HT-29 (cell line): ENCODE data around the gene SRPRA. TPM values are rescaled to one million over a fixed set of nuclear protein-coding genes. Genes with fewer than 3 reads are reported as not detected.

ENCODE experiments used
- DNase-seq: peaks from one replicate; pipeline ENCODE4 v3.0.0-alpha.2; 2015; ENCODE audit warnings: low spot score
- small RNA-seq: library from RNA; depleted of rRNA; stranded (forward); fragments of <200 nt; gene quantifications from one replicate; pipeline ENCODE3, GENCODE V24; 2014
- total RNA-seq: library from RNA; depleted of rRNA; stranded (reverse); fragments of >200 nt; shearing (Covaris generic); gene quantifications from 2 replicates; pipeline ENCODE4 v1.2.3, GENCODE V29; 2014; rRNA removed

The SRPRA gene
- total RNA-seq, 1 experiment from 2014 or later: 126 TPM

DNA sequence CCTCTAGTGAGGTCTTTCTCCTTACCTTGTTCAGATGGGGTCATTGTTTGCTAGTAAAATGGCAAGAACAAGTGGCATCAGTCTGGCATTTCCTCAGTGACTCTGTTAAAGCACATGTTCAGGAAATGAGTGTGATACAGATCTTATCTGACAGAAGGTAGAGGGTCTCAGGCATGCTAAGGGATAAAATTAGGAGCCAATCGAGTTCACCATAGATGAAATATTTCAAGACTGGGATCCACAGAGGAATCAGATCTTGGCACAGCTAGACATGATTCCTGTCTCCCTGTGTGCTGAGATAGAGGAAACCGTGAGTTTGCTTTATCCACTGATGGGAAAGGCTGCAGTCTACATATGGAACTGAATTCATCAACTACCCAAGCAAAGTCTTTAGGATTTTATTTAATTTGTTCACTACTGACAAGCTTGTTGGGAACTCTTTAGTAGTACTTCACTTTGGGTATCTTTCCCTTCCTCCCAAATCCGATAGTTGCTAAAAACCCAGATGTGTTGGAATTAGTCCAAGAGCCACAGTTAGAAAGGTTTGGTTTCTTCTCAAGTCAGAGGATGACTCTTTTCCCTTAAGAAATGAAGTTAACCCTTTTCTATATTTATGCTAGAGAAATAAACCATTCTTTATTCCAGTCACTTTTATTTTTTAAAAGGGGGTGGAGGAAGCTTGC is 38.7 kb downstream of the SRPRA start:
- DNase-seq: no peak

DNA sequence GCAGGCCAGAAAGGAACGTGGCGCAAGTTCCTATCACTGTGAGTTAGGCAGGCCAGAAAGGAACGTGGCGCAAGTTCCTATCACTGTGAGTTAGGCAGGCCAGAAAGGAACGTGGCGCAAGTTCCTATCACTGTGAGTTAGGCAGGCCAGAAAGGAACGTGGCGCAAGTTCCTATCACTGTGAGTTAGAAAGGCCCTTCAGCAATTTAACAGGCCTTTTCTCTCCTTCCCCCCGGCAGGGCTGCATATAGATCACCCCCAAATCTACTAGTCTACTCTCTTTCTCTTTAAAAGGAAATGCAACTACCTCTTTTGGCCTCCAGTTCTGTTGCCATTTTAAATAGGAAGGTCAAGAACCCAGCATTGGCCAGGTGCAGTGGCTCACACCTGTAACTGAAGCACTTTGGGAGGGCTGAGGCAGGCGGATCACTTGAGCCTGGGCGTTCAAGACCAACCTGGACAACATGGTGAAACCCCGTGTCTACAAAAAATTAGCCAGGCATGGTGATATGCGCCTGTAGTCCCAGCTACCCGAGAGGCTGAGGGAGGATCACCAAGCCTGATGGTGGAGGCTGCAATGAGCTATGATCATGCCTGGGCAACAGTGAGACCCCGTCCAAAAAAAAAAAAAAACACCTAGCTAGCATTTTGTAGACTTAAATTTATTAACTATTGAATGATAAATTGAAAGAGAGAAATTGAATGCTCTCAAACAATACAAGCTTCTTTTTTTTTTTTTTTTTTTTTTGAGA is 42.2 kb downstream of the SRPRA start:
- no peak for DNase-seq

DNA sequence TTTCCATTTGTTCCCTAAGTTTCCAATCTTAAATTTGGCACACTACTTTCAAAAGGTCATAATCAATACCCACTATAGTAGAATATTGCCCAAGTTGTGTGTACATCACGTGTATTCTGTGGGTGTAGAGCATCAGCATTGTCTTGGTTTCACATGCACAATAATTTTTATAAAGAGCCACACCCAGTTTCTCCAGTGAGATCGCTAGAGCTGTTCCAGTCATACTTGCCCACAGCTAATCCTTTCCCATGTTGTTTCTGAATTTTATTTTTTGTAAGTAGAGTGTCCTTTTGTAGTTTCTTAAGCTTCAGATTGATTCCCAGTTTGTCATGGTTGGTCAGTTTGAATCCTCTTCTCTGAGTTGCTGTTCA is 43.4 kb downstream of the SRPRA start:
- no peak for DNase-seq

DNA sequence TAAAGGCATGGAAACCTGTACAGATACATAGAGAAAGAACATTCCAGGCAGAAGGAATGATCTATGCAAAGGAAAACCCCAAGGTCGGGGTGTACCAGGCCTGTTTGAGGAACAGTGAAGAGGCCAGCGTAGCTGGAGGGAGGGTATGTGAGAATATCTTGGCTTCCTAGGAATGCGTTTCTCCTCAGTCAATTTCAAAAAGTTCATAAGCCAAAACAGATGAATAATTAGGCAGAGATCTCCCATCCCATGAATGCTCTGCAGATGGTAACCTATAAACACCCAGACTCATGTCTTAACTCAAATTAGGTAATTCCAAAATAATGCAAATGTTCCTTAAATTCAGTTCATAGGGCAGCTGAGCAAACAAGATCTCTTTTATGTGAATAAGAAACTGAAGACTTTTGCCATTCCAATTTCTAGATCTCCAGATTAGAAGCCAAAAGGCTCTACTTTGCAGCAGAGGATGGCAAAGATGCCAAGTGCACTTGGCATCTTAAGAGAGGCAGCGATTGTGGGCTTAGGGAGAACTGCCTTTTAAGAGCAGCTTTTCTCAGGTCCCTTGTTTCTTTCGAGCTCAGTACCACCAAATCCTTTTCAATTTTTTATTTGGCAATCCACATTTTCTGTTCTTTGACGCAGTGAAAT is 43.9 kb downstream of the SRPRA start:
- DNase-seq: no peak

DNA sequence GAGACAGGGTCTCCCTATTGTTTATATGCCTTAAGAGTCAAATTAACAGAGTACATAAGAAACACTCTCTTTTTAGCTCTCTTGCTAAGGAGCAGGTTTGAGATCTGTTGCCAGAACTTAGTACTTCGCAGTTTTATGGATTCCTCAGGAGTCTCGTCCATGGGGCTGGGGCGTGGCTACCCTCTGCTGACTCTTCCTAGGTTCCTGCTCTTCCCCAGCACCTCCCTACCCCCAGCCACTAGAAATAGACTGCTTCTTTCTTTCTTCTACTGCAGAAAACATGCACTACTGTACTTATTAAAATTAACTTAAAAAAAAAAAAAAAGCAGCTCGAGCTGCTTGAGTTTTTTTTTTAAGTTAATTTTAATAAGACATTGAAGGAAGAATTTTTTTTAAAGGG is 49.1 kb downstream of the SRPRA start:
- DNase-seq: no peak

DNA sequence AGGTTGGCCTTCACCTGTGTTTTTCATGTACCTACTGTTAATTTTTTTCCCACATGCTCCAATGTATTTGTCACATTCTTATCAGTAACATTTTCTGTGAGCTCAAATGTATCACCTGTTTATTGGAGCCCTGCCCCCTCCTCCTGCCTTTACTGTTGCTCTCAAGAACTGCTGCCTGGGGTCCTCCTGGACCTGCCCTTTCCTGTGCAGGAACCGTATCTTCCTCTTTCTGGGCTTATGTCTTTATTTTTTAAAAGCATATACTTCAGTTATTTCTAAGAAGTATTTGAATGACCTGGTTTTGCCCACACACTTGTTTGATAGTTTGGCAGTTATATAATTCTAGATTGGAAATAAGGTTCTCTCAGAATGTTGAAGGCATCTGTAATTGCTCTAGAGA is 51.2 kb downstream of the SRPRA start:
- no peak for DNase-seq

DNA sequence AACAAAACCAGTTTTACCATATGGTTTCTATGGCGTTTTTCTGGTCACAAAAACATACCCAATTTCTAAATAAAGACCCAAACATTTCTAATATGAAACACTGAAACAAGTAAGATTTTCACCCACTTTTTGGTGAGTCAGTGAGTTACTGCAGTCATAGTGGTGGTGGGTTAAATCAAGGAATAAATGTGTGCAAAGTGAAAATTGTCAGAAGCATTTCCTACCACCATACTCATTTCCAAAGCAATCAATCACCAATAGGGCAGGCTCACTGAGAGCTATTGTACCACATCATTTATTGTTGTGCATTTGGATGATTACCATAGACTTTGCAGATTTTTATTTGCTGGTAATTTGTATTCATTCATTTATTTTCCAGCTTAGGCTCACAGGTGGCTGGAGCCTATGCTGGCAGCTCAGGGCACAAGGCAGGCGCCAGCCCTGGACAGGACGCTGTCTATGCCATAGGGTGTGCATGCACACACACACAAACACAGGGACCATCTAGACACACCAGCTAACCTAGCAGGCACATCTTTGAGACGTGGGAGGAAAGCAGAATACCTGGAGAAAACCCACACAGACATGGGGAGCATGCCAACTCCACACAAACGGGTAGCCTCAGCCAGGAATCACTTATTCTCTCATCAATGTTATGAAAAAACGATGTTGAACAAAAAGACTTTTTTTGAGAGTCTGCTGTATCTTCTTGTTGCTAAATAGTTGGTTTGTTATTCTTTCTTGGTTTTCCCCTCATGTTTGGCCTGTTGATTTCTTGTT is 52.0 kb downstream of the SRPRA start:
- no peak for DNase-seq

DNA sequence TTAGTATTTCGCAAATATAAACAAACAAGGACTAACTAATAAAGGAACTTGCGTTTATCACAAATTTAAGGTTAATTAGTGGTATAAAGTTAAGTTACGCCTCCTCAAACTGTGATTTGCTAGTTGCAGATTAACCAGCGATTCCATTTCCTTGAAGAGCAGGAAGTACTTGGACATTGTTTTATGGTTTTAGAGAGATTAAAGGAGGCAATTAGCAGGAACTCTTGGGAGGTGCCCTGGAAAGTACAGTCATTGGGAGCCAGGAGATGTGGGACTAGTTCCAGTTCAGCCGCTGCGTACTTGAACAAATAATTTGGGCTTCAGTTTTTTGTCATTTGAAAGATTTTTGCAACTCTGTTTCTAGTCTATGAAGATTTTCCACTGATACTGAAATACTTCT is 53.9 kb downstream of the SRPRA start:
- peak; percentile 82 for DNase-seq

DNA sequence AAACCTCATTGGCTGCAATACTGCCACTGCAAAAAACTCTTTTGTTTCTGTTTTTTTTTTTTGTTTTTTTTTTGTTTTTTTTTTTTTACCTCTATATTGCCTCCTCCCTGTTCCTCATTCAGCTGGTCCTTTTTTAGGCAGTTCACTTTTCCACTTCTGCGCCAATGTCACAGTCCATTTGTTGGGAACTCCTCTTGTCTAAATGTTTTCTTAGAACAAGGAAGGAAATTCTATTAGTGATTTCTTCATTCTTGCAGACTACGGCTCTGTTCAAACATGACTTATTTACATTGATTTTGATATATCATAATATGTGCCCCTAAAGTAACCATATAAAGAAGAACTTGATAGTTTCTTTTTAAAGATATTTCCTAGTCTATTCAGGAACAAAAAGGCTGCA is 54.3 kb downstream of the SRPRA start:
- no peak for DNase-seq

Small RNA genes within 50 kb of the gene (small RNA-seq; reads per million reads assigned to genes)
- gene RN7SL351P (not detected), gene RNU4-86P (not detected)

Other genes starting within 250 kb of the SRPRA start
- gene CDON, start 206.0 kb downstream of the SRPRA start, total RNA-seq: 4.7 and 4.8 TPM in 2 replicates
- gene RPUSD4, start 57.2 kb downstream of the SRPRA start, total RNA-seq: 47.6 and 52.7 TPM in 2 replicates
- gene FAM118B, start 57.1 kb downstream of the SRPRA start, total RNA-seq: 16.3 and 20.8 TPM in 2 replicates
- 38.2 and 42.6 TPM in 2 replicates for gene FOXRED1, start 259 bp upstream of the SRPRA start, total RNA-seq
- 11.6 and 12.3 TPM in 2 replicates for gene TIRAP, start 14.2 kb upstream of the SRPRA start, total RNA-seq
- gene DCPS, start 35.2 kb upstream of the SRPRA start, total RNA-seq: 51.0 and 63.2 TPM in 2 replicates
- 140 and 158 TPM in 2 replicates for gene ST3GAL4, start 86.8 kb upstream of the SRPRA start, total RNA-seq